Heart left ventricle (tissue), 16 donors: ENCODE data around the gene KPNA6. TPM values are rescaled to one million over a fixed set of nuclear protein-coding genes. Genes with fewer than 3 reads are reported as not detected.

ENCODE experiments used
- ATAC-seq, 4 donors: fragments of 200-7000 bp; cut with Tn5 transposase; one replicate each; pipeline ENCODE4 v1.9.1; 2020 to 2022; ENCODE audit warnings: moderate library complexity in 4 of 4, mild to moderate bottlenecking in 3 of 4, moderate number of reproducible peaks in 1 of 4
- DNase-seq, 5 donors: peaks; one replicate each; pipeline ENCODE4 v3.0.0-alpha.2; 2020
- H3K27ac ChIP-seq, 12 donors: fragments of 200-600 bp; sonication (generic) in 4 of 12; one replicate each; pipeline versions ENCODE4 v1.5.0 to v1.8.0; 2016 to 2022; ENCODE audit warnings: mild to moderate bottlenecking in 2 of 12
- H3K27me3 ChIP-seq, 9 donors: fragments of 200-600 bp; sonication (generic) in 2 of 9; one replicate each; pipeline versions ENCODE4 v1.5.1 to v1.8.0; 2016 to 2022; ENCODE audit warnings: mild to moderate bottlenecking in 3 of 9
- H3K36me3 ChIP-seq, 9 donors: fragments of 200-600 bp; sonication (generic) in 2 of 9; one replicate each; pipeline versions ENCODE4 v1.5.0 to v1.8.0; 2018 to 2022; ENCODE audit warnings: mild to moderate bottlenecking in 2 of 9
- H3K4me1 ChIP-seq, 12 donors: fragments of 200-600 bp; sonication (generic) in 4 of 12; one replicate each; pipeline versions ENCODE4 v1.5.0 to v1.8.0; 2016 to 2022; ENCODE audit warnings: mild to moderate bottlenecking in 3 of 12
- H3K4me3 ChIP-seq, 12 donors: fragments of 200-600 bp; sonication (generic) in 4 of 12; one replicate each; pipeline versions ENCODE4 v1.5.0 to v1.8.0; 2017 to 2022; ENCODE audit warnings: mild to moderate bottlenecking in 9 of 12, moderate library complexity in 4 of 12
- H3K9me3 ChIP-seq, 12 donors: fragments of 200-600 bp; sonication (generic) in 4 of 12; one replicate each; pipeline versions ENCODE4 v1.5.0 to v1.8.0; 2016 to 2022; ENCODE audit warnings: mild to moderate bottlenecking in 1 of 12
- POLR2A ChIP-seq, 2 donors: fragments of 450-650 bp; IDR thresholded peaks; one replicate each; pipeline ENCODE4 v1.6.1; 2017; ENCODE audit warnings: antibody characterized with exemption in 2 of 2, mild to moderate bottlenecking in 2 of 2, moderate library complexity in 2 of 2
- WGBS, 4 donors: extraction: QIAGEN DNeasy Blood & Tissue Kit in 2 of 4; methylation state at CpG; one replicate each; pipeline versions ENCODE4 v1.1.5 to v1.1.7; 2013 to 2018; 5-methylcytosine and 5-hydroxymethylcytosine counted together
- intact Hi-C, 10 donors: fragments of 100-400 bp; cut with DNase I; formaldehyde crosslinking; loops; one replicate each; pipeline versions ENCODE4 v1.11.1 to v1.14.2; 2022
- polyA plus RNA-seq, 2 donors: library from polyadenylated mRNA; stranded (reverse); fragments of 200-250 nt; gene quantifications; one replicate each; pipeline ENCODE4 v1.2.3, GENCODE V29; 2013
- total RNA-seq, 9 donors: library from RNA; depleted of rRNA in 2 of 9; stranded (reverse); fragments of >200 nt in 2 of 9; fragmentation: NEBNext Ultra II Directional in 3 of 9; extraction: Animal tissue kit (Norgen Biotek cat#: 25700) in 3 of 9; gene quantifications; one replicate each; pipeline versions ENCODE4 v1.1.0 to v1.2.4, GENCODE V29; 2016 to 2023
- TF ChIP-seq, protein P1 (sequence below), 12 donors: fragments of 200-600 bp; sonication (generic) in 4 of 12; IDR thresholded peaks; one replicate each; pipeline versions ENCODE4 v1.5.0 to v1.8.0; 2018 to 2022; ENCODE audit warnings: antibody characterized with exemption in 12 of 12, mild to moderate bottlenecking in 5 of 12
- donor health status: ischemic (EF 13 %, LVEDD 7.1; RV severe dilation, severe dysfunction).
- donor health status: healthy with polysubstance abuse.
- donor health status: DM: no; HTN: yes; CAD: no.
- donor health status: DM: no; HTN: no; CAD: no.
- donor health status: ischemic (EF 25% LVEDD 6.9; RV normal size, moderate dysfunction).
- donor health status: ischemic (EF 25% LVEDD 5.7; RV mildly dilated, moderate dysfunction).
- donor health status: healthy.
- donor health status: DM: yes; HTN: yes; CAD: no.
- donor health status: ischemic (EF 35%, LVEDD 5.7; RV mildly dilated, moderate dysfunction).
- donor health status: nonischemic (EF 11% LVEDD 7.7; RV severe dilation, severe dysfunction).
- donor health status: DM: yes; HTN: yes; CAD: no.
- donor health status: PGD.
- donor health status: ischemic (EF 29% LVEDD 5.4; RV normal size, mild dysfunction).
- donor health status: nonischemic (EF 23%, LVEDD 6.1; RV moderate dilation, normal function).

Gene KPNA6
- total and polyA plus RNA-seq, 11 donors, result 10.2 to 99.2 (median 75.2) TPM

GRCh38 chr1:32100807-32101708 lies 6.8 kb upstream of the KPNA6 start:
- H3K27ac ChIP-seq, result peak overlapping the region in 6 of 12 donors; percentile 4 to 62 (median 52)
- no peaks in the 10 kb centered on the region for H3K9me3 ChIP-seq
- DNase-seq (no peak), ATAC-seq (no peak)
- no peaks in the 10 kb centered on the region for H3K27me3 ChIP-seq
- TF ChIP-seq, protein P1, sequence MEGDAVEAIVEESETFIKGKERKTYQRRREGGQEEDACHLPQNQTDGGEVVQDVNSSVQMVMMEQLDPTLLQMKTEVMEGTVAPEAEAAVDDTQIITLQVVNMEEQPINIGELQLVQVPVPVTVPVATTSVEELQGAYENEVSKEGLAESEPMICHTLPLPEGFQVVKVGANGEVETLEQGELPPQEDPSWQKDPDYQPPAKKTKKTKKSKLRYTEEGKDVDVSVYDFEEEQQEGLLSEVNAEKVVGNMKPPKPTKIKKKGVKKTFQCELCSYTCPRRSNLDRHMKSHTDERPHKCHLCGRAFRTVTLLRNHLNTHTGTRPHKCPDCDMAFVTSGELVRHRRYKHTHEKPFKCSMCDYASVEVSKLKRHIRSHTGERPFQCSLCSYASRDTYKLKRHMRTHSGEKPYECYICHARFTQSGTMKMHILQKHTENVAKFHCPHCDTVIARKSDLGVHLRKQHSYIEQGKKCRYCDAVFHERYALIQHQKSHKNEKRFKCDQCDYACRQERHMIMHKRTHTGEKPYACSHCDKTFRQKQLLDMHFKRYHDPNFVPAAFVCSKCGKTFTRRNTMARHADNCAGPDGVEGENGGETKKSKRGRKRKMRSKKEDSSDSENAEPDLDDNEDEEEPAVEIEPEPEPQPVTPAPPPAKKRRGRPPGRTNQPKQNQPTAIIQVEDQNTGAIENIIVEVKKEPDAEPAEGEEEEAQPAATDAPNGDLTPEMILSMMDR (IDR thresholded peaks at IDR 0.05), result no peak
- no peak for TF ChIP-seq POLR2A (IDR thresholded peaks at IDR 0.05)
- H3K36me3 ChIP-seq, result peaks cover 0 to 67% (median 47%) of the 10 kb centered on the region in 9 donors
- WGBS, 4 donors, result 91 to 93% (median 93%) methylated on average over 9 of the region's 9 CpGs
- intact Hi-C loops, result no loop called here
- H3K4me3 ChIP-seq, result no peak overlapping the region
- H3K4me1 ChIP-seq, result peaks cover 0 to 12% (median 0%) of the 10 kb centered on the region in 12 donors

- no peak overlapping the region for H3K4me3 ChIP-seq
Measured at GRCh38 chr1:32104127-32104526, 3.7 kb upstream of the KPNA6 start.

DNA sequence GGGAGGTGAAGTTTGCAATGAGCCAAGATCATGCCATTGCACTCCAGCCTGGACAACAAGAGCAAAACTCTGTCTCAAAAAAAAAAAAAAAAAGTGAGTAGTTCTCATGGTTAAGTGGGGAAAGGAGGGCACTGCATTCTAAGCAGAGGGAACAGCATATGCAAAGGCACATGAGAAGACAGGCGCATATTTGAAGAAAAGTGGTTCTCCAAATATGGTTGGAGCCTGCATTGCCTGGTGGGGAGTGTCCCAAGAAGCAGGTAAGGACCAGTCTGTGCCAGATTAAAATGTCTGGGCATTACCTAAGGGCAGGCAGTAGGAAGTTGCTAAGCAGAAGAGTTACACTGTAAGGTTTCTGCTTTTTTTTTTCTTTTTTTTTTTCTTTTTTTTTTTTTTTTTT lies 2.5 kb upstream of the KPNA6 start:
- 85 to 100% (median 96%) methylated on average over 1 of the region's 1 CpG for WGBS, 4 donors
- ATAC-seq (no peak), DNase-seq (no peak)
- Histone ChIP-seq H3K27me3 (no peaks in the 10 kb centered on the region), H3K4me3 (no peak overlapping the region), H3K9me3 (no peaks in the 10 kb centered on the region), H3K27ac (no peak overlapping the region), H3K36me3 (peaks cover 0 to 26% (median 14%) of the 10 kb centered on the region in 9 donors), H3K4me1 (peaks cover 3 to 30% (median 17%) of the 10 kb centered on the region in 12 donors)
- intact Hi-C loops, result no loop called here
- TF ChIP-seq, protein P1 (IDR thresholded peaks at IDR 0.05), result no peak
- no peak for TF ChIP-seq POLR2A (IDR thresholded peaks at IDR 0.05)

More at GRCh38 chr1:32104127-32104526, 3.7 kb upstream of the KPNA6 start:
- ATAC-seq, result no peak
- Histone ChIP-seq H3K36me3 (peaks cover 0 to 38% (median 21%) of the 10 kb centered on the region in 9 donors), H3K27me3 (no peaks in the 10 kb centered on the region), H3K27ac (no peak overlapping the region), H3K4me1 (peaks cover 0 to 22% (median 5%) of the 10 kb centered on the region in 12 donors), H3K9me3 (no peaks in the 10 kb centered on the region)
- TF ChIP-seq, protein P1 (IDR thresholded peaks at IDR 0.05), result no peak
- no peak for TF ChIP-seq POLR2A (IDR thresholded peaks at IDR 0.05)
- no peak for DNase-seq
- intact Hi-C loops, result no loop called here
- WGBS, 4 donors, result 77 to 88% (median 77%) methylated on average over 4 of the region's 4 CpGs

DNA sequence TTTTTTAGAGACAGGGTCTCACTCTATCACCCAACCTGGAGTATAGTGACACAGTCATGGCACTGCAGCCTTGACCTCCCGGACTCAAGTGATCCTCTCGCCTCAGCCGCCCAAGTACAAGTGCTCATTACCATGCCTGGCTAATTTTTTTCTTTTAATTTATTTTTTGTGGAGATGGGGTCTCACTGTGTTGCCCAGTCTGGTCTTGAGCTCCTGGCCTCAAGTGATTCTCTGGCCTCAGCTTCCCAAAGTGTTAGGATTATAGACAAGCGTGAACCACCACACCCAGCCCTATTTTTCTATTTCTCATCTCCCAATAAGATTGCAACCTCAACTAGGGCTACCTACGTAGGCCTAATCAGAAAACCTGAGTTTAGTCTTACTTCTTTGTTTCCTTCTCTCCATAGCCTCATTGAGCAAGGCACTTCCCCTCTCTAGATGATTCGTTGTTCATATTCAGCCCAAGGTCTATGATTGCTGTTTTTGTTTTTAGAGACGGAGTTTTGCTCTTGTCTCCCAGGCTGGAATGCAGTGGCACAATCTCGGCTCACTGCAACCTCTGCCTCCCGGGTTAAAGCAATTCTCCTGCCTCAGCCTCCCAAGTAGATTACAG lies 1.1 kb upstream of the KPNA6 start:
- ATAC-seq (no peak), DNase-seq (no peak)
- peaks cover 12 to 38% (median 30%) of the 10 kb centered on the region in 12 donors for H3K4me1 ChIP-seq
- no peak for TF ChIP-seq POLR2A (IDR thresholded peaks at IDR 0.05)
- TF ChIP-seq, protein P1 (IDR thresholded peaks at IDR 0.05), result no peak
- H3K36me3 ChIP-seq, result peaks cover 0 to 13% (median 6%) of the 10 kb centered on the region in 9 donors
- H3K27ac ChIP-seq, result no peak overlapping the region
- no peaks in the 10 kb centered on the region for H3K27me3 ChIP-seq
- intact Hi-C loops, result loop anchor here in 1 of 10 donors (1.0 kb wide), 1 partner anchor 33 kb away; no protein-coding TSS in a partner anchor
- 88 to 93% (median 89%) methylated on average over 9 of the region's 9 CpGs for WGBS, 4 donors
- H3K9me3 ChIP-seq, result no peaks in the 10 kb centered on the region
- H3K4me3 ChIP-seq, result peak overlapping the region in 5 of 12 donors; percentile 79 to 100 (median 94)
